22Rv1 (cell line): ENCODE results near the gene WWOX.

Experiments
- ZFX ChIP-seq: fragments of 450-650 bp; IDR thresholded peaks from 2 replicates; pipeline ENCODE4 v1.6.1; 2017; ENCODE audit warnings: antibody characterized with exemption, borderline replicate concordance
- TF ChIP-seq, protein P1 (sequence below): fragments of 450-650 bp; IDR thresholded peaks from 2 replicates; pipeline ENCODE4 v1.5.1; 2017; ENCODE audit warnings: mild to moderate bottlenecking

DNA sequence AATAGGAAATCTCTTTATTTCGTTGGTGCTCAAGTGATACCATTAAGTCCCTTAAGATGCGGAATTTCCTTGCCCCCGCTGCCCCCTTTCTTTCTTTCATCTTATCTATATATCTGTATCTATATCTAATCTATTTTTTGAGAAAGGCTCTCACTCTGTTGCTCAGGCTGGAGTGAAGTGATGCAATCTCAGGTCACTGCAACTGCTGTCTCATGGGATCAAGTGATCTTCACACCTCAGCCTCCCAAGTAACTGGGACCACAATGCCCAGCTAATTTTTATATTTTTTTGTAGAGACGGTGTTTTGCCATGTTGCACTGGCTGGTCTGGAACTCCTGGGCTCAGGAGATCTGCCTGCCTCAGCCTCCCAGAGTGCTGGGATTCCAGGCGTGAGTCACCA lies 693.5 kb downstream of the WWOX start:
- TF ChIP-seq, protein P1, sequence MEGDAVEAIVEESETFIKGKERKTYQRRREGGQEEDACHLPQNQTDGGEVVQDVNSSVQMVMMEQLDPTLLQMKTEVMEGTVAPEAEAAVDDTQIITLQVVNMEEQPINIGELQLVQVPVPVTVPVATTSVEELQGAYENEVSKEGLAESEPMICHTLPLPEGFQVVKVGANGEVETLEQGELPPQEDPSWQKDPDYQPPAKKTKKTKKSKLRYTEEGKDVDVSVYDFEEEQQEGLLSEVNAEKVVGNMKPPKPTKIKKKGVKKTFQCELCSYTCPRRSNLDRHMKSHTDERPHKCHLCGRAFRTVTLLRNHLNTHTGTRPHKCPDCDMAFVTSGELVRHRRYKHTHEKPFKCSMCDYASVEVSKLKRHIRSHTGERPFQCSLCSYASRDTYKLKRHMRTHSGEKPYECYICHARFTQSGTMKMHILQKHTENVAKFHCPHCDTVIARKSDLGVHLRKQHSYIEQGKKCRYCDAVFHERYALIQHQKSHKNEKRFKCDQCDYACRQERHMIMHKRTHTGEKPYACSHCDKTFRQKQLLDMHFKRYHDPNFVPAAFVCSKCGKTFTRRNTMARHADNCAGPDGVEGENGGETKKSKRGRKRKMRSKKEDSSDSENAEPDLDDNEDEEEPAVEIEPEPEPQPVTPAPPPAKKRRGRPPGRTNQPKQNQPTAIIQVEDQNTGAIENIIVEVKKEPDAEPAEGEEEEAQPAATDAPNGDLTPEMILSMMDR, result no peak
- no peak for TF ChIP-seq ZFX
